NCI-H510A treated with DMSO at 0.1 percent for 48 hours (cell line): ENCODE measurements around the gene PRSS35.
"Not testable (repeated sequence)": the region's sequence is repeated elsewhere in the genome, so short reads cannot be mapped to it uniquely, and the experiment has no call there.

ENCODE experiments used
- DNase-seq: peaks from one replicate; lab custom pipeline; 2025; lab: John Stamatoyannopoulos, UW

PRSS35 gene

DNA sequence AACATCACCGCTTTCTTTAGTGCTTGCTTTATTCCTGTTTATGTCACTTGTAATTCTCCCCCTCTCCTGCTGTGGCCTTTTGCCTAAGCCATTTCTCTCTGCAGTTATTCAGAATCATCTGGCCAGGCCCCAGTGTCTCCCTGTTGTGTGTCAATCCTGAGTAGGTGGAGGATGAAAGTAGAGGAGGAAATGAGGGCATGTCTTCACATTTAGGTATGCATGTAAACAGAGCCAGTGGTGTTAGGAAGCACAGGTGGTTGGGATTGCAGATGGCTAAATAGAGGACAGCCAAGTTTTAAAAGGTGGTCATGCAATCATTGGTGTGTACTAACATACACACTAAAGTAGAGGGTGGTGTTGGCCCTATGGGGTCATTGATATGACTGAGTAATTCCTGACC is 5.2 kb downstream of the PRSS35 start:
- no peak for DNase-seq

DNA sequence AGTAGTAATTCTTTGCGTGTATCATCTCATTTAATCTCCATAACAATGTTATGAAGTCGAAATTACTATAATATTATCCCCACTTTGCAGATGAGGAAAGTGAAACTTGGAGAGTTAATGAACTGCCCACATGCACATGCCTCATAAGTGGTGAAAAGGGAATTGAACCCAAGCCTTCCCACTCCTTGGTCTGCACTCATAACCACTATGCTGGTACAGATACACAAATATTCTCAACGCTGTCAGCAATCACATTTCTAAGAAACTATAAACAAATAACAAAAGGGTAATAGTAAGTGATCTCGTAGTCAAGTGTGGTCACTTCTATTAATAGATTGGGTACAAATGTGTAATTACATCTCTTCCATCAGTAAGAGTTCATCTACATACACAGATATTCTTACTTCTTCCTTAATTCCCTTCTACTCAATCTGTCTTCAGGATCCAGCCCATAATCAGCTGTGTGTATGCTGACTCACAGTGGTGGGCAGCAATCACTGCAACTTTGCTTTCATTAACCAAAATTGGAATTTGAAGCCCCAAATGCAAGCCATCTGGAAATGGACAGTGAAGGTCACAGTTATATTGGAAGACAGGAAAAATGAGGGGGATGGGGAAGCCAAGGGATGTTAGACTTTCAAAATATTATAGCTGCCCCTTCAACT is 6.6 kb downstream of the PRSS35 start:
- DNase-seq = no peak

DNA sequence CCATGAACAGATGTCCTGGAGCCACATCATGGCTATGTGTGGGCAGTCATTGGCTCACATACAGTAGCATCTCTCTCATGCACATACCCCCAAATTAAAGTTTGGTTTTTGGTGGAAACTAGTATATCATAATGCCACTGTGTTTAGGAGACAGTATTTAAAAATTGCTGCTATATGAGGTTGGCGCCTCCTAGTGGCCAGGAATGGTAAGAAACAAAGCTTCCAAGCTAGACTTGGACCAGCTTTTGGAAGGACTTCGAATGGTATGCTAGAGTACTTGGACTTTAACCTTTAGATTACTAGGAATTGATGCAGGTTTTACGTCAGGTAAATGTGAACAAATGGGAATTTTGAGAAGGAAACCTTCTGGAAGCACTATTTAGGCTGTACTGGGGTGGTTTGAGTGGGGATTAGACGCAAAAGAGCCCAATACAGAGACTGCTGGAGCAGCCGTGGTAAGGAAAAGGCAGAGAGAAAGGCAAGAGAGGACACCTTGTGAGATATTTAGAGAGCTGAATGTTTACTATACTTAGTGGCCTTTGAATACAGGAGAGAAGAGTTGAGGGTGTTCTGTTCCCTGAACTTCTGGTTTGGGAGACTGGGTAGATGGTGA is 23.8 kb downstream of the PRSS35 start:
- no peak for DNase-seq

DNA sequence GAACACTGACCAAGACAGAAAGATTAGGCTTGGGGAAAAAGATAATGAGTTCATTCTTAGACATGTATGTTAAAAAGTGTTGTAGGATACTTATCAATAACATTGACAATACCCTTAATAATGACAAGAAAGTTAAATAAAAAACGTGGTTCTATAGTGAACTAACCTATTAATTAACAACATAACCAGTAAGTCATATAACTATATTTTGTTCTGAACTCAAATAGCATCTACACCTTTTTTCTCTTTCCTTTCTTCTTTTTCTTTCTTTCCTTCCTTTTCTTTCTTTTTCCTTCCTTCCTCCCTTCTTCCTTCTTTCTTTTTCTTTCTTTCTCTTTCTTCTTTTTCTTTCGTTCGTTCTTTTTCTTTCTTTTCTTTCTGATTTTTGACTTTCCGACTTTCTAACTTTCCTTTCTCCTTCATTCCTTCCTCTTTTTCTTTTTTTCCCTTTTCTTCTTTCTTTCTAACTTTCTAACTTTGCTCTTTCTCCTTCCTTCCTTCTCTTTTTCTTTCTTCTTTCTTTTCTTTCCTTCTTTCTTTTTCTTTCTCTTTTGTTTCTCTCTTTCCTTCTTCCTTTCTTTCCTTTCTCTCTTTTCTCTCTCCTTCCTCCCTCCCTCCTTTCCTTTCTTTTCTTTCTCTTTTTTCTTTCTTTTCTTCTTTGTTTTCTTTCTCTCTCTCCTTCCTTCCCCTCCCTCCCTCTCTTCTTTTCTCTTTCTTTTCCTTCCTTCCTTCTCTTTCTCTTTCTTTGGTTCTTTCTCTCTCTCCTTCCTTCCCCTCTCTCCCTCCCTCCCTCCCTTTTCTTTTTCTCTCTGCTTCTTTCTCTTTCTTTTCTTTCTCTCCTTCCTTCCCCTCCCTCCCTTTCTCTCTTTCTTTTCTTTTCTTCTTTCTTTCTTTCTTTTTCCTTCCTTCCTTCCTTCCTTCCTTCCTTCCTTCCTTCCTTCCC is 24.6 kb downstream of the PRSS35 start:
- DNase-seq = no peak

DNA sequence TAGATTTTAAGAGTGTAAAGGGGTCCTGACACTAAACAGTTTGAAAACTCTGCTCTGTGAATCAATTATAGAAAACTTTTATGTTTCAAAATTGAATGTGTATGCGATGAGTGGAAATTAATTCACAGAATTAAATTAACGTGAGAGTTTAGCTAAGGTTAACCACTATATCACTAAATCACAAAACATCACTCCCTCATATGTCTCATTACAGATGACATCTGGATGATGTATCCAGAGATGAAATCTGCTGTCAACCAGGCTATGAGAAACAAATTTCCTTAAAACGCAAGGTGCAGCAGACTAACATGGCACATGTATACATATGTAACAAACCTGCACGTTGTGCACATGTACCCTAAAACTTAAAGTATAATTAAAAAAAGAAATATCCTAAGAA is 27.3 kb downstream of the PRSS35 start:
- DNase-seq = no peak

DNA sequence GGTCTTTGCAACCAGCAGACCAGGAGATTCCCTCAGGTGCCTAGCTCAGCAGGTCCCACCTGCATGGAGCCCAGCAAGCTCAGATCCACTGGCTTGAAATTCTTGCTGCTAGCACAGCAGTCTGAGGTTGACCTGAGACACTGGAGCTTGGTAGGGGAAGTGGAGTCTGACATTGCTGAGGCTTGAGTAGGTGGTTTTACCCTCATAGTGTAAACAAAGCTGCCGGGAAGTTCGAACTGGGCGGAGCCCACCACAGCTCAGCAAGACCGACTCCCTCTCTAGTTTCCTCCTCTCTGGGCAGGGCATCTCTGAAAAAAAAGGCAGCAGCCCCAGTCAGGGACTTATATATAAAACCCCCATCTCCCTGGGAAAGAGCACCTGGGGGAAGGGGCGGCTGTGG is 34.3 kb downstream of the PRSS35 start:
- no peak for DNase-seq

DNA sequence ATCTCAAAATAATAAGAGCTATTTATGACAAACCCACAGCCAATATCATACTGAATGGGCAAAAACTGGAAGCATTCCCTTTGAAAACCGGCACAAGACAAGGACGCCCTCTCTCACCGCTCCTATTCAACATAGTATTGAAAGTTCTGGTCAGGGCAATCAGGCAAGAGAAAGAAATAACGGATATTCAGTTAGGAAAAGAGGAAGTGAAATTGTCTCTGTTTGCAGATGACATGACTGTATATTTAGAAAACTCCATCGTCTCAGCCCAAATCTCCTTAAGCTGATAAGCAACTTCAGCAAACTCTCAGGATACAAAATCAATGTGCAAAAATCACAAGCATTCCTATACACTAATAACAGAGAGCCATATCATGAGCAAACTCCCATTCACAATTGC is 38.1 kb downstream of the PRSS35 start:
- DNase-seq = not testable (repeated sequence)

DNA sequence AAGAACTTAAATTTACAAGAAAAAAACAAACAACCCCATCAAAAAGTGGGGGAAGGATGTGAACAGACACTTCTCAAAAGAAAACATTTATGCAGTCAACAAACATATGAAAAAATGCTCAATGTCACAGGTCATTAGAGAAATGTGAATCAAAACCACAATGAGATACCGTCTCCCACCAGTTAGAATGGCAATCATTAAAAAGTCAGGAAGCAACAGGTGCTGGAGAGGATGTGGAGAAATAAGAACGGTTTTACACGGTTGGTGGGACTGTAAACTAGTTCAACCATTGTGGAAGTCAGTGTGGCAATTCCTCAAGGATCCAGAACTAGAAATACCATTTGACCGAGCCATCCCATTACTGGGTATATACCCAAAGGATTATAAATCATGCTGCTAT is 39.4 kb downstream of the PRSS35 start:
- not testable (repeated sequence) for DNase-seq

DNA sequence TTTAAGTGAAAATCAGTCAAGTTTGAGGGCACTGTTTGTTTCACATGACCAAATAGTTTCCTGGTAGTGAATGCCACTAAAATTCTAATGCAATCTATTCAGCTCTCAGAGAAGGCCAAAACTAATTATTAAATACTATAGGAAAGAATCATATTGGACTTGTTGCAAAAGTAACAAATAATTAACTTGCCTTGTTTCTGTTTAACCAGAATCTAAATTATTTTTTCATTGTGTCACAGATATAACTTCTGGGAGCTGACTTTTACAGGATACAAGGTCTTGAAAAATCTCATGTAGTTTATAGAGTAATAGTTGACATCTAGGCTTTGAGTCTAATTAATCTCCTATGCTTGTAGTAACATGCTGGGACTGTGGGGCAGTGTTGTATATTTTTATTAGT is 44.5 kb downstream of the PRSS35 start:
- DNase-seq = no peak

DNA sequence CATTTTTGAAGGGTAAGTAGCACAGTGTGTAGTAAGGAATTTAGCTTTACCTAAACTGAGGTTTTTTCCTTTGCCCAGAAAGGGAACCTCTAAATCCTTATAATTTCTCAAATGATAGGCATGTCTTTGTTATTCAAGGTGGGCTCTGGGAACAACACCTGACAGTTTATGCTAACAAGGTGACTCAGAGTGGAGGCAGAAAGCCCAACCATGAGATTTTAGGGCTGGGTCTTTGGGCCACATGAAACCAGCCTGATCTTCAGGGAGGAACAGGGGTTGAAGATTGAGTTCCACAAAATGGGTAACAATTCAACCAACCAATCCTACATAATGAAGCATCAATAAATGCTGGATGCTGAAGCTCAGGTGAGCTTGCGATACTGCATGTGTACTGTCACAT is 46.6 kb downstream of the PRSS35 start:
- DNase-seq = no peak

DNA sequence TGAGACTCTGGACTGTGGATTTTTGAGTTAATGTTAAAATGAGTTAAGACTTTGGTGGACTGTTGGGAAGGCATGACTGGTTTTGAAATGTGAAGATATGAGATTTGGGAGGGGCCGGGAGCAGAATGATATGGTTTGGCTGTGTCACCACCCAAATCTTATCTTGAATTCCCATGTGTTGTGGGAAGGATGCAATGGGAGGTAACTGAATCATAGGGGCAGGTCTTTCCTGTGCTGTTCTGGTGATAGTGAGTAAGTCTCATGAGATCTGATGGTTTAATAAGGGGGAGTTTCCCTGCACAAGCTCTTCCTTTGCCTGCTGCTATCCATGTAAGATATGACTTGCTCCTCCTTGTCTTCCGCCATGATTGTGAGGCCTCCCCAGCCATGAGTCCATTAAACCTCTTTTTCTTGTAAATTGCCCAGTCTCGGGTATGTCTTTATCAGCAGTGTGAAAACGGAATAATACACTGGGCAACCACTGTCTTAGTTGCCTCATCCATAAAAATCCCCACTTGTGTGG is 59.4 kb downstream of the PRSS35 start:
- DNase-seq = not testable (repeated sequence)

DNA sequence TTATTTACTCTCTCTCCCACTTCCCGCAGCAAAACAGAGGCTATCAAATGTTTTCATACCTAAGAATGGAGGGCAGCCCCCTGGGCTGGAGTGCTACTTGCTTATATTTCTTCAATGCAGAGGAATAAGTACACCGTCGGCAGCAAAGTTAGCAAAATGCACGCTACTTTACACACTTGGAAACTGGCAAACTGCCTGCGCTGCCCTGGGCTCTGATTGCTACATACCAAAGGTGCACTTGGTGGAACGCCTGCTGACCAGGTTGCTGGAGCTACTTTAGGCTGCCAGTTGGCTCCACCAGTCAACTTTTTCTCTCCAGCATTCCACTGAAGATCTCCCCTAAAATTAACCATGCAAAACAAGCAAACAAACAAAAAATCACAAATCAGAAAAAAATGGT is 62.4 kb downstream of the PRSS35 start:
- no peak for DNase-seq
